A673 (cell line): Measurements from ENCODE around the gene LRRC8D. TPM values are rescaled to one million over a fixed set of nuclear protein-coding genes. Genes with fewer than 3 reads are reported as not detected.

Source experiments
- BruUV-seq: library from RNA; stranded (reverse); fragments of 400-500 nt; replicated peaks from 2 replicates; lab custom pipeline; 2021; lab: Mats Ljungman, UMichigan
- CTCF ChIA-PET: fragments of 300-600 bp; sonication (Branson Sonifier 250); formaldehyde crosslinking; loops from one replicate; lab custom pipeline; 2022; ENCODE audit warnings: antibody characterized with exemption; lab: Charles Lee
- POLR2A ChIA-PET: fragments of 300-600 bp; sonication (Branson Sonifier 250); formaldehyde crosslinking; loops from one replicate; lab custom pipeline; 2022; ENCODE audit warnings: antibody characterized with exemption; ENCODE audit not compliant: low non-redundant PET; lab: Charles Lee
- DNase-seq: peaks from one replicate; pipeline ENCODE4 v3.0.0-alpha.2; 2015; ENCODE audit warnings: low spot score
- H3K27ac ChIP-seq: fragments of 200-600 bp; sonication (generic); 2 replicates; pipeline ENCODE4 v1.5.1; 2016; ENCODE audit warnings: mixed run types, low read depth, mild to moderate bottlenecking, mixed read lengths, antibody characterized with exemption, low read length; ENCODE audit not compliant: poor library complexity, severe bottlenecking
- H3K27me3 ChIP-seq: fragments of 200-600 bp; sonication (generic); replicated peaks from 2 replicates; pipeline ENCODE4 v1.6.1; 2017; ENCODE audit warnings: mixed run types, low read depth, mild to moderate bottlenecking, mixed read lengths, antibody characterized with exemption, low read length; ENCODE audit not compliant: insufficient read depth, poor library complexity
- H3K36me3 ChIP-seq: fragments of 200-600 bp; sonication (generic); 2 replicates; pipeline ENCODE4 v1.6.1; 2016; ENCODE audit warnings: mixed run types, mild to moderate bottlenecking, mixed read lengths, antibody characterized with exemption, low read length; ENCODE audit not compliant: insufficient read depth, poor library complexity, severe bottlenecking
- H3K4me1 ChIP-seq: fragments of 200-600 bp; sonication (generic); 2 replicates; pipeline ENCODE4 v1.6.1; 2017; ENCODE audit warnings: mixed run types, mild to moderate bottlenecking, mixed read lengths, antibody characterized with exemption, low read length; ENCODE audit not compliant: insufficient read depth, poor library complexity, severe bottlenecking
- H3K4me3 ChIP-seq: fragments of 200-600 bp; sonication (generic); 2 replicates; pipeline ENCODE4 v1.5.1; 2016; ENCODE audit warnings: low read depth, mixed run types, mild to moderate bottlenecking, mixed read lengths, low read length; ENCODE audit not compliant: poor library complexity, severe bottlenecking
- H3K9me3 ChIP-seq: fragments of 200-600 bp; sonication (generic); 2 replicates; pipeline ENCODE4 v1.6.1; 2016; ENCODE audit warnings: mixed run types, low read depth, mild to moderate bottlenecking, mixed read lengths, antibody characterized with exemption, low read length; ENCODE audit not compliant: poor library complexity, severe bottlenecking
- EZH2 ChIP-seq: fragments of 200-600 bp; sonication (generic); IDR thresholded peaks from 2 replicates; pipeline ENCODE4 v1.6.1; 2017; ENCODE audit warnings: borderline replicate concordance, low read depth, mild to moderate bottlenecking, mixed read lengths, antibody characterized with exemption, low read length; ENCODE audit not compliant: poor library complexity, severe bottlenecking
- intact Hi-C: fragments of 100-400 bp; cut with micrococcal nuclease; formaldehyde crosslinking; loops from one replicate; pipeline ENCODE4 v1.10.0; 2022; ENCODE audit not compliant: unreplicated experiment
- total RNA-seq: library from RNA; stranded (reverse); gene quantifications from 2 replicates; pipeline ENCODE4 v1.2.3, GENCODE V29; 2021
- TF ChIP-seq, protein P1 (sequence below): fragments of 300-800, 200-600 bp; sonication (generic); conservative IDR thresholded peaks from 2 replicates; pipeline ENCODE4 v1.5.1; 2017; ENCODE audit warnings: low read depth, mild to moderate bottlenecking, antibody characterized with exemption, low read length, moderate library complexity, mixed read lengths

Gene LRRC8D
- total RNA-seq, 1 experiment from 2014 or later, result 59.4 TPM

DNA sequence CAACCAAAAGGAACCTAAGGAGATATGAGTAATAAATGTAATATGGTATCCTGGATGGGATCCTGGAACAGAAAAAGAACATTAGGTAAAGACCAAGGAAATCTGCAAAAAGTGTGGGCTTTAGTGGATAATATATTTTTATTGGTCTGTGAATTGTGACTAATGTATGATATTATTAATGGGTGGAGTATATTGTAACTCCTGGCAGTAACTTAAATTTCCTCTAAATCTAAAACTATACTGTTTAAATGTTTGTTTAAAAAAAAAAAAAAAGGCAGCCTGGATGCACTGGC is 68.4 kb downstream of the LRRC8D start:
- intact Hi-C loops, result no loop called here
- no peaks in the 10 kb centered on the region for H3K9me3 ChIP-seq
- no TSS peak for BruUV-seq
- no peak for TF ChIP-seq EZH2
- TF ChIP-seq, protein P1, sequence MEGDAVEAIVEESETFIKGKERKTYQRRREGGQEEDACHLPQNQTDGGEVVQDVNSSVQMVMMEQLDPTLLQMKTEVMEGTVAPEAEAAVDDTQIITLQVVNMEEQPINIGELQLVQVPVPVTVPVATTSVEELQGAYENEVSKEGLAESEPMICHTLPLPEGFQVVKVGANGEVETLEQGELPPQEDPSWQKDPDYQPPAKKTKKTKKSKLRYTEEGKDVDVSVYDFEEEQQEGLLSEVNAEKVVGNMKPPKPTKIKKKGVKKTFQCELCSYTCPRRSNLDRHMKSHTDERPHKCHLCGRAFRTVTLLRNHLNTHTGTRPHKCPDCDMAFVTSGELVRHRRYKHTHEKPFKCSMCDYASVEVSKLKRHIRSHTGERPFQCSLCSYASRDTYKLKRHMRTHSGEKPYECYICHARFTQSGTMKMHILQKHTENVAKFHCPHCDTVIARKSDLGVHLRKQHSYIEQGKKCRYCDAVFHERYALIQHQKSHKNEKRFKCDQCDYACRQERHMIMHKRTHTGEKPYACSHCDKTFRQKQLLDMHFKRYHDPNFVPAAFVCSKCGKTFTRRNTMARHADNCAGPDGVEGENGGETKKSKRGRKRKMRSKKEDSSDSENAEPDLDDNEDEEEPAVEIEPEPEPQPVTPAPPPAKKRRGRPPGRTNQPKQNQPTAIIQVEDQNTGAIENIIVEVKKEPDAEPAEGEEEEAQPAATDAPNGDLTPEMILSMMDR, result no peak
- ChIA-PET CTCF (no interaction called here), POLR2A (no interaction called here)
- no peak for DNase-seq
- H3K27me3 ChIP-seq, result no peaks in the 10 kb centered on the region
- H3K4me3 ChIP-seq, result no peak overlapping the region
- H3K4me1 ChIP-seq, result peaks cover 72% of the 10 kb centered on the region
- no peak overlapping the region for H3K27ac ChIP-seq
- no peaks in the 10 kb centered on the region for H3K36me3 ChIP-seq

DNA sequence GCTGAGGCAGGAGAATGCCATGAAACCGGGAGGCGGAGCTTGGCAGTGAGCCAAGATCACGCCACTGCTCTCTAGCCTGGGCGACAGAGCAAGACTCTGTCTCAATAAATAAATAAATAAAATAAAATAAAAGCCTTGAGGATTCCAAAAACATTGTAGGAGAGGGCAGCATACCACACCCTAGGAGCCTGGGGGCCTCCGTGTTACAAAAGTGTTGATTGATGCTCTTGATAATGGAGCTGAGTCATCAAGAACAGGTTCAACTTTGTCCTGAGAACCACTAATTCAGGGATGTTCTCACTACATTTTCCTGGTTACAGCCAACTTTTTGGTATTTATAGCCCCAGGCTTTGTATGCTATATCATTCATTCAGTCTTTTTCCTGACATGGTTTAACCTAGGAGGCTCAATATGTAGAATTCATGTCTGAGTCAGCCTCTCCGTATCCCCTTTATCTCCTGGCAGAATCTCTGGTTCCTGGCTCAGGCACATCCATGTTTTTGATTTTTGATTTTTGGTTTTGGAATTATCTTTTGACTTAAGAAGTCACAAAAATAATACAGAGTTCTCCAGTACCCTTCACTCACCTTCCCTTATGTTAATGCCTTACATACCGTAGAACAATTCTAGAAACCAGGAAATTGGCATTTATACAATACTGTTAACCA is 69.4 kb downstream of the LRRC8D start:
- no peak for TF ChIP-seq EZH2
- TF ChIP-seq, protein P1, result no peak
- no peak overlapping the region for H3K27ac ChIP-seq

DNA sequence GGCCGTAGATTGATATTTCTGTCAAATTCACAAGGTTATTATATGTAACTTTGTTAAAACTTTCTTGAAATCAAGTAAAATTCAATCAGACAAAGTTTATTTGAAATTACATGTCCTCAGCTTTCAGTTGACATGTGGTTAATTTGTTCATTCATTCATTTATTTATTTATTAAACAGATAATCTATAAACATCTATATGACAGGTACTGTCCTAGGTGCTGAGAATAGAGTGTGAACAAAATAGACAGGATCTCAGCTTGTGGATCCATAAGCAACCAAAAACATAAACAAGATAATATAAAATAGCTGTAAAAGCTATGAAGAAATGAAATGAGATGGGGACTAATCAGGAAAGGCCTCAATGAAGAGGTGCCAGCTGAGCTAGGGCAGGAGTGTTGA is 72.0 kb downstream of the LRRC8D start:
- BruUV-seq, result no TSS peak
- no peak for TF ChIP-seq EZH2
- TF ChIP-seq, protein P1, result no peak
- Histone ChIP-seq H3K27me3 (no peaks in the 10 kb centered on the region), H3K4me3 (no peak overlapping the region), H3K27ac (no peak overlapping the region), H3K9me3 (no peaks in the 10 kb centered on the region), H3K4me1 (peaks cover 65% of the 10 kb centered on the region), H3K36me3 (peaks cover 4% of the 10 kb centered on the region)
- no peak for DNase-seq
- ChIA-PET POLR2A (interaction anchor here (0.6 kb wide), 1 partner anchor 121 kb away, joined by 3 read pairs; no protein-coding TSS in a partner anchor), CTCF (no interaction called here)
- intact Hi-C loops, result no loop called here

More for the DNA sequence above, 69.4 kb downstream of the LRRC8D start:
- Histone ChIP-seq H3K4me3 (no peak overlapping the region), H3K27me3 (no peaks in the 10 kb centered on the region), H3K36me3 (no peaks in the 10 kb centered on the region), H3K4me1 (peaks cover 68% of the 10 kb centered on the region), H3K9me3 (no peaks in the 10 kb centered on the region)
- intact Hi-C loops, result no loop called here
- ChIA-PET CTCF (interaction anchor here (0.6 kb wide), 1 partner anchor 112 kb away, joined by 3 read pairs; no protein-coding TSS in a partner anchor), POLR2A (no interaction called here)
- peak; percentile 59 for DNase-seq
- BruUV-seq, result no TSS peak
